OCI-LY7 (cell line): ENCODE measurements around the gene ANXA4. TPM values are rescaled to one million over a fixed set of nuclear protein-coding genes. Genes with fewer than 3 reads are reported as not detected.

Experiments used
- BruUV-seq: library from RNA; stranded (reverse); fragments of 400-500 nt; replicated peaks from 2 replicates; lab custom pipeline; 2021; lab: Mats Ljungman, UMichigan
- CTCF ChIA-PET: fragments of 300-600 bp; sonication (Branson Sonifier 250); formaldehyde crosslinking; loops from one replicate; lab custom pipeline; 2022; ENCODE audit warnings: antibody characterized with exemption; ENCODE audit not compliant: unreplicated experiment; lab: Charles Lee
- POLR2A ChIA-PET: fragments of 300-600 bp; sonication (Branson Sonifier 250); formaldehyde crosslinking; loops from one replicate; lab custom pipeline; 2022; ENCODE audit warnings: antibody characterized with exemption; lab: Charles Lee
- DNase-seq: peaks from one replicate; pipeline ENCODE4 v3.0.0-alpha.2; 2015; ENCODE audit warnings: low spot score
- H2AFZ ChIP-seq: fragments of 200-600 bp; sonication (generic), shearing (Covaris generic); 2 replicates; pipeline ENCODE4 v1.6.1; 2014; ENCODE audit warnings: mild to moderate bottlenecking, antibody characterized with exemption, low read length, moderate library complexity
- H3K27ac ChIP-seq: fragments of 200-600 bp; sonication (generic); 2 replicates; pipeline ENCODE4 v1.5.1; 2014; ENCODE audit warnings: mixed run types, low read depth, mild to moderate bottlenecking, moderate library complexity, low read length, inconsistent platforms; ENCODE audit not compliant: poor library complexity, severe bottlenecking
- H3K36me3 ChIP-seq: fragments of 200-600 bp; sonication (generic); 2 replicates; pipeline ENCODE4 v1.6.1; 2014; ENCODE audit warnings: mild to moderate bottlenecking, antibody characterized with exemption, low read length, moderate library complexity, mixed read lengths; ENCODE audit not compliant: insufficient read depth
- H3K4me1 ChIP-seq: fragments of 200-600 bp; sonication (generic); 2 replicates; pipeline ENCODE4 v1.5.1; 2014; ENCODE audit warnings: mild to moderate bottlenecking, low read length; ENCODE audit not compliant: insufficient read depth, poor library complexity, severe bottlenecking
- H3K4me2 ChIP-seq: fragments of 200-600 bp; sonication (generic); 2 replicates; pipeline ENCODE4 v1.6.1; 2014; ENCODE audit warnings: mild to moderate bottlenecking, low read length
- H3K4me3 ChIP-seq: fragments of 200-600 bp; sonication (generic); 2 replicates; pipeline ENCODE4 v1.5.1; 2014; ENCODE audit warnings: mild to moderate bottlenecking, low read depth, low read length; ENCODE audit not compliant: poor library complexity, severe bottlenecking
- H3K79me2 ChIP-seq: fragments of 200-600 bp; sonication (generic); 2 replicates; pipeline ENCODE4 v1.6.1; 2016; ENCODE audit warnings: low read depth, mild to moderate bottlenecking, low read length, moderate library complexity, mixed read lengths; ENCODE audit not compliant: insufficient read depth
- H3K9me2 ChIP-seq: fragments of 200-600 bp; sonication (generic); 2 replicates; pipeline ENCODE4 v1.6.1; 2016; ENCODE audit warnings: mild to moderate bottlenecking, low read length, mixed read lengths; ENCODE audit not compliant: insufficient read depth
- H3K9me3 ChIP-seq: fragments of 200-600 bp; sonication (generic); 2 replicates; pipeline ENCODE4 v1.6.1; 2014; ENCODE audit warnings: mild to moderate bottlenecking, mixed run types, low read length, mixed read lengths
- H4K20me1 ChIP-seq: fragments of 200-600 bp; sonication (generic); 2 replicates; pipeline ENCODE4 v1.6.1; 2014; ENCODE audit warnings: mild to moderate bottlenecking, antibody characterized with exemption, low read length, moderate library complexity, mixed read lengths; ENCODE audit not compliant: insufficient read depth
- EZH2phosphoT487 ChIP-seq: fragments of 200-600 bp; sonication (generic); IDR thresholded peaks from 2 replicates; pipeline ENCODE4 v1.6.1; 2018; ENCODE audit warnings: low read depth, borderline replicate concordance, mild to moderate bottlenecking, mixed run types, antibody characterized with exemption, low read length, moderate library complexity, mixed read lengths
- intact Hi-C: fragments of 100-400 bp; cut with micrococcal nuclease; formaldehyde crosslinking; loops from one replicate; pipeline ENCODE4 v1.10.0; 2022; ENCODE audit not compliant: unreplicated experiment
- total RNA-seq, 2 experiments: library from RNA; depleted of rRNA in 1 of 2; stranded (reverse); fragments of >200 nt in 1 of 2; shearing (Covaris generic) in 1 of 2; gene quantifications; 2 replicates each; pipeline ENCODE4 v1.2.3, GENCODE V29; 2014 to 2022
- TF ChIP-seq, protein P1 (sequence below): fragments of 200-600 bp; sonication (generic); conservative IDR thresholded peaks from 2 replicates; pipeline ENCODE4 v1.5.1; 2014; ENCODE audit warnings: mild to moderate bottlenecking, antibody characterized with exemption, low read length, moderate library complexity, mixed read lengths

ANXA4 gene
- total RNA-seq, 2 experiments from 2014 or later: 0.38 to 3.5 TPM

- CTCF ChIA-PET: interaction anchor here (3.9 kb wide), 1 partner anchor 93 kb away, joined by 27 read pairs; no protein-coding TSS in a partner anchor
- TF ChIP-seq, protein P1, sequence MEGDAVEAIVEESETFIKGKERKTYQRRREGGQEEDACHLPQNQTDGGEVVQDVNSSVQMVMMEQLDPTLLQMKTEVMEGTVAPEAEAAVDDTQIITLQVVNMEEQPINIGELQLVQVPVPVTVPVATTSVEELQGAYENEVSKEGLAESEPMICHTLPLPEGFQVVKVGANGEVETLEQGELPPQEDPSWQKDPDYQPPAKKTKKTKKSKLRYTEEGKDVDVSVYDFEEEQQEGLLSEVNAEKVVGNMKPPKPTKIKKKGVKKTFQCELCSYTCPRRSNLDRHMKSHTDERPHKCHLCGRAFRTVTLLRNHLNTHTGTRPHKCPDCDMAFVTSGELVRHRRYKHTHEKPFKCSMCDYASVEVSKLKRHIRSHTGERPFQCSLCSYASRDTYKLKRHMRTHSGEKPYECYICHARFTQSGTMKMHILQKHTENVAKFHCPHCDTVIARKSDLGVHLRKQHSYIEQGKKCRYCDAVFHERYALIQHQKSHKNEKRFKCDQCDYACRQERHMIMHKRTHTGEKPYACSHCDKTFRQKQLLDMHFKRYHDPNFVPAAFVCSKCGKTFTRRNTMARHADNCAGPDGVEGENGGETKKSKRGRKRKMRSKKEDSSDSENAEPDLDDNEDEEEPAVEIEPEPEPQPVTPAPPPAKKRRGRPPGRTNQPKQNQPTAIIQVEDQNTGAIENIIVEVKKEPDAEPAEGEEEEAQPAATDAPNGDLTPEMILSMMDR: no peak
- no peak for TF ChIP-seq EZH2phosphoT487
- no peaks in the 10 kb centered on the region for H4K20me1 ChIP-seq
- H3K9me3 ChIP-seq: no peaks in the 10 kb centered on the region
- no peaks in the 10 kb centered on the region for H3K79me2 ChIP-seq
- POLR2A ChIA-PET: interaction anchor here (5.5 kb wide), 1 partner anchor 93 kb away, joined by 33 read pairs; no protein-coding TSS in a partner anchor
- BruUV-seq: no TSS peak
- H3K27ac ChIP-seq: no peak overlapping the region
- H3K4me2 ChIP-seq: no peak overlapping the region
- H3K4me1 ChIP-seq: peaks cover 3% of the 10 kb centered on the region
- DNase-seq: no peak
- H3K36me3 ChIP-seq: no peaks in the 10 kb centered on the region
- H3K4me3 ChIP-seq: no peak overlapping the region
- no peak overlapping the region for H2AFZ ChIP-seq
- intact Hi-C loops: loop anchor here (1.0 kb wide), 1 partner anchor 94 kb away; no protein-coding TSS in a partner anchor
- H3K9me2 ChIP-seq: no peaks in the 10 kb centered on the region
Measured at GRCh38 chr2:69817729-69818501, 76.0 kb downstream of the ANXA4 start.

DNA sequence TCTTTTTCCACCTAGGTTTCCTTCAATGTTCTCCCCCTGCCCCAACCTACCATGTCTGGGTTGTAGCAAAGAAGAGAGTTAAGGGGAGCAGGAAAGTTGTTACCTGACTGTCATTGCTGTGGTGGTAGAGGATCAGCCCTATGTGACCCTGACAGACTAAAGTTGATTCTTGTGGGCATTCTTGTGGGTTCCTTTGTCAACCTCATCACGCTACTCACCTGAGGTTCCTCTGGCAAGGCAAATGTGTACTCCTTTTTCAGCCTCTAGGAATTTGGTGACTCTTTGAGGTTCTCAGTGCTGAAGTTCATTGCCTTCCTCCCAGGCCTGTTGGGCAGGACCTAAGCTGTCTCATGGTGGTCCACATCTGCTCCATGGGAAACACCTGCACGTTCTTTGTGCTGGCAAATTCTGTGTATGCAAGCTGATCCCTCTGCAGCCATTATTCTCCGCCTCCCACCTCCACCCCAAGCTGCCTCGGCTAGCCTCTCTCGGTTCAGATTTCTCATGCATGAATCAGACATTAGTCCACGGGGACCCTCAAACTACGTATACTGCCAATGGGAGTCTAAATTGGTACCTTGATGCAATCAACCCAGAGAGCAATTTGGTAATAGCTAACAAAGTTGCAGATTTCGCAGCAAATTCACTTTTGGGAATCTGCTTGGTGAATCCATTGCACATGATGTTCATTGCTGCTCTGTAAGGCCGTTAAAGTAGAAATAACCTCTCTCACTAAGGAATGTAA lies 86.0 kb downstream of the ANXA4 start:
- no TSS peak for BruUV-seq
- no peak for DNase-seq
- TF ChIP-seq, protein P1: no peak
- no peak for TF ChIP-seq EZH2phosphoT487
- intact Hi-C loops: loop anchor here (10.0 kb wide), 1 partner anchor 183 kb away; the partner anchor contains the start of gene AAK1
- ChIA-PET POLR2A (interaction anchor here (0.5 to 2.3 kb wide), 10 partner anchors 18 to 813 kb away, joined by 3 to 8 read pairs (median 4); partner anchors contain the start of genes MXD1 and SNRPG), CTCF (no interaction called here)
- peaks cover 8% of the 10 kb centered on the region for H4K20me1 ChIP-seq
- H3K9me2 ChIP-seq: no peaks in the 10 kb centered on the region
- peak overlapping the region; percentile 99; the same call in 1 of the 2 replicates for H2AFZ ChIP-seq
- peaks cover 32% of the 10 kb centered on the region for H3K79me2 ChIP-seq
- no peaks in the 10 kb centered on the region for H3K9me3 ChIP-seq
- peaks cover 18% of the 10 kb centered on the region for H3K36me3 ChIP-seq
- H3K4me3 ChIP-seq: no peak overlapping the region
- no peak overlapping the region for H3K27ac ChIP-seq
- H3K4me2 ChIP-seq: no peak overlapping the region
- H3K4me1 ChIP-seq: peaks cover 27% of the 10 kb centered on the region
